PC-3 (cell line): ENCODE data around the gene NUTM2E. TPM values are rescaled to one million over a fixed set of nuclear protein-coding genes. Genes with fewer than 3 reads are reported as not detected.
"Not testable (repeated sequence)": the region's sequence is repeated elsewhere in the genome, so short reads cannot be mapped to it uniquely, and the experiment has no call there.

Experiments
- ATAC-seq: fragments of 200-7000 bp; cut with Tn5 transposase; 2 replicates; pipeline ENCODE4 v1.9.1; 2020; ENCODE audit warnings: mild to moderate bottlenecking, moderate library complexity
- BruUV-seq: library from RNA; stranded (reverse); fragments of 400-500 nt; replicated peaks from 2 replicates; lab custom pipeline; 2021; lab: Mats Ljungman, UMichigan
- CTCF ChIA-PET: fragments of 300-600 bp; sonication (Branson Sonifier 250); formaldehyde crosslinking; loops from one replicate; lab custom pipeline; 2022; ENCODE audit warnings: antibody characterized with exemption; lab: Charles Lee
- POLR2A ChIA-PET: fragments of 300-600 bp; sonication (Branson Sonifier 250); formaldehyde crosslinking; loops from one replicate; lab custom pipeline; 2022; ENCODE audit warnings: antibody characterized with exemption; ENCODE audit not compliant: unreplicated experiment; lab: Charles Lee
- DNase-seq: peaks from one replicate; pipeline ENCODE4 v3.0.0-alpha.2; 2015
- H2AFZ ChIP-seq: fragments of 300-600 bp; sonication (generic); 2 replicates; pipeline ENCODE4 v1.6.0; 2016; ENCODE audit warnings: antibody characterized with exemption, low read length
- H3F3A ChIP-seq: fragments of 300-600 bp; sonication (generic); one replicate; pipeline ENCODE4 v1.6.0; 2017; ENCODE audit warnings: antibody characterized with exemption, low read length, control low read depth, mild to moderate bottlenecking; ENCODE audit not compliant: unreplicated experiment
- H3K27ac ChIP-seq: fragments of 300-600 bp; sonication (generic); 2 replicates; pipeline ENCODE4 v1.5.1; 2016; ENCODE audit warnings: mild to moderate bottlenecking, low read length
- H3K27me3 ChIP-seq: fragments of 300-600 bp; sonication (generic); 2 replicates; pipeline ENCODE4 v1.6.1; 2016; ENCODE audit warnings: low read length, mixed read lengths
- H3K36me3 ChIP-seq: fragments of 300-600 bp; sonication (generic); 2 replicates; pipeline ENCODE4 v1.6.1; 2016; ENCODE audit warnings: low read depth, mixed run types, low read length, mixed read lengths
- H3K4me1 ChIP-seq: fragments of 300-600 bp; sonication (generic); 2 replicates; pipeline ENCODE4 v1.5.1; 2016; ENCODE audit warnings: low read length; ENCODE audit not compliant: insufficient read depth
- H3K4me2 ChIP-seq: fragments of 300-600 bp; sonication (generic); 2 replicates; pipeline ENCODE4 v1.6.0; 2016; ENCODE audit warnings: low read length
- H3K4me3 ChIP-seq: fragments of 300-600 bp; sonication (generic); 2 replicates; pipeline ENCODE4 v1.5.1; 2016; ENCODE audit warnings: mild to moderate bottlenecking, low read length, mixed read lengths
- H3K79me2 ChIP-seq: fragments of 300-600 bp; sonication (generic); 2 replicates; pipeline ENCODE4 v1.6.1; 2017; ENCODE audit warnings: low read length, mixed read lengths
- H3K9ac ChIP-seq: fragments of 300-600 bp; sonication (generic); 2 replicates; pipeline ENCODE4 v1.6.0; 2016; ENCODE audit warnings: mild to moderate bottlenecking, low read length
- H3K9me2 ChIP-seq: fragments of 300-600 bp; sonication (generic); replicated peaks from 2 replicates; pipeline ENCODE4 v1.6.1; 2016; ENCODE audit warnings: mixed run types, low read length, mixed read lengths
- H3K9me3 ChIP-seq: fragments of 300-600 bp; sonication (generic); 2 replicates; pipeline ENCODE4 v1.6.1; 2016; ENCODE audit warnings: low read length, mixed read lengths
- H4K20me1 ChIP-seq: fragments of 300-600 bp; sonication (generic); 2 replicates; pipeline ENCODE4 v1.6.1; 2016; ENCODE audit warnings: low read length, mixed read lengths
- intact Hi-C: fragments of 100-400 bp; cut with micrococcal nuclease; formaldehyde crosslinking; loops from 2 replicates; pipeline ENCODE4 v1.9.0; 2023
- total RNA-seq: library from RNA; depleted of rRNA; stranded (reverse); fragments of >200 nt; gene quantifications from 2 replicates; pipeline ENCODE4 v1.2.3, GENCODE V29; 2014

NUTM2E gene
- total RNA-seq, 1 experiment from 2014 or later, result not detected

DNA sequence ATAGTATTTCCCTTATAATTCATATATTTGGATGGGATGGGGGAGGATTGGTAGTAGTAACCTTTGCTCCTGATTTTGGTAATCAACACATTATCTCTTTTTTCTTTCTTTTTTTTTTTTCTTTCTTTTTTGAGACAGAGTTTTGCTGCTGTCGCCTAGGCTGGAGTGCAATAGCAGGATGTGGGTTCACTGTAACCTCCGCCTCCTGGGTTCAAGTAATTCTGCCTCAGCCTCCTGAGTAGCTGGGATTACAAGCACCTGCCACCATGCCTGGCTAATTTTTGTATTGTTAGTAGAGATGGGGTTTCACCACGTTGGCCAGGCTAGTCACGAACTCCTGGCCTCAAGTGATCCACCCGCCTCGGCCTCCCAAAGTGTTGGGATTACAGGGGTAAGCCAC, 3.2 kb upstream of the NUTM2E start:
- peaks cover 44% of the 10 kb centered on the region for H3K79me2 ChIP-seq
- H3K27me3 ChIP-seq, H3K27ac ChIP-seq, H3K4me3 ChIP-seq, H3K9ac ChIP-seq, H2AFZ ChIP-seq, H3K9me2 ChIP-seq, ATAC-seq, H4K20me1 ChIP-seq, H3K4me1 ChIP-seq, H3K4me2 ChIP-seq, BruUV-seq, POLR2A ChIA-PET, H3F3A ChIP-seq, intact Hi-C loops, H3K9me3 ChIP-seq, CTCF ChIA-PET: not testable (repeated sequence)
- H3K36me3 ChIP-seq, result peaks cover 10% of the 10 kb centered on the region; the same call in 1 of the 2 replicates
- peak; percentile 0 for DNase-seq

GRCh38 chr10:79825587-79826011, 940 bp upstream of the NUTM2E start:
- BruUV-seq, POLR2A ChIA-PET, H3K9me2 ChIP-seq, H2AFZ ChIP-seq, H3K9me3 ChIP-seq, H4K20me1 ChIP-seq, H3K4me2 ChIP-seq, H3K27ac ChIP-seq, H3K27me3 ChIP-seq, CTCF ChIA-PET, H3F3A ChIP-seq, H3K36me3 ChIP-seq: not testable (repeated sequence)
- Histone ChIP-seq H3K4me1 (peaks cover 18% of the 10 kb centered on the region), H3K4me3 (peak overlapping the region; percentile 58; the same call in 1 of the 2 replicates), H3K79me2 (peaks cover 44% of the 10 kb centered on the region), H3K9ac (peak overlapping the region; percentile 82; the same call in 1 of the 2 replicates)
- intact Hi-C loops, result loop anchor here (2.0 to 5.0 kb wide), 2 partner anchors 103 to 222 kb away; no protein-coding TSS in a partner anchor
- peak; percentile 3 for ATAC-seq
- DNase-seq, result peak; percentile 0

DNA sequence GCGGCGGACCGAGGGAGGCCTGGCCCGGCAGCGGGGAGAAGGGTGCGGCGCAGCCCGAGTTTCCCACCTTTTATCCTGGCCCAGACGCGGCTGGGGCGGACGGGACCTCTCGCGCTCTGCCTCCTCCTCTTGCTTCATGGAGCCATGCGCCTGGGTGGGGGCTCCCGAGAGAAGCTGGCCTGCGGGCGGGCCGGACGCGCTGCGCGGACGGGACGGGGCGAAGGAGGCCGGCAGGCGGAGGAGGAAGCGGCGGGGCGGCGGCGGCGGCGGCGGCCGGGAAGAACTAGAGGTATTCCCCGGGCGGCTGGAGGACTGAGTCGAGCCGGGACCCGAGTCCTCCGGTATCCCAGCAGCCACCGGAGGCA, 426 bp upstream of the NUTM2E start:
- intact Hi-C loops, result loop anchor here (5.0 kb wide), 1 partner anchor 221 kb away; no protein-coding TSS in a partner anchor
- H4K20me1 ChIP-seq, BruUV-seq, POLR2A ChIA-PET, H3K27me3 ChIP-seq, CTCF ChIA-PET, H3K36me3 ChIP-seq, H3K9me3 ChIP-seq, H3K9me2 ChIP-seq, H3F3A ChIP-seq: not testable (repeated sequence)
- Histone ChIP-seq H3K79me2 (peaks cover 44% of the 10 kb centered on the region), H3K4me1 (peaks cover 18% of the 10 kb centered on the region), H3K9ac (peak overlapping the region; percentile 82), H3K4me3 (peak overlapping the region; percentile 72), H2AFZ (peak overlapping the region; percentile 82), H3K4me2 (peak overlapping the region; percentile 61; the same call in 1 of the 2 replicates), H3K27ac (peak overlapping the region; percentile 58)
- ATAC-seq, result peak; percentile 6
- DNase-seq, result peak; percentile 25

- intact Hi-C loops, H3K36me3 ChIP-seq, H2AFZ ChIP-seq, BruUV-seq, H3K9me3 ChIP-seq, H3K4me2 ChIP-seq, H3K4me3 ChIP-seq, H3K27me3 ChIP-seq, H4K20me1 ChIP-seq, H3F3A ChIP-seq, H3K27ac ChIP-seq, ATAC-seq, POLR2A ChIA-PET, DNase-seq, H3K79me2 ChIP-seq, H3K9me2 ChIP-seq, H3K9ac ChIP-seq, H3K4me1 ChIP-seq, CTCF ChIA-PET: not testable (repeated sequence)
Measured at GRCh38 chr10:79833833-79834232, 7.3 kb downstream of the NUTM2E start.

DNA sequence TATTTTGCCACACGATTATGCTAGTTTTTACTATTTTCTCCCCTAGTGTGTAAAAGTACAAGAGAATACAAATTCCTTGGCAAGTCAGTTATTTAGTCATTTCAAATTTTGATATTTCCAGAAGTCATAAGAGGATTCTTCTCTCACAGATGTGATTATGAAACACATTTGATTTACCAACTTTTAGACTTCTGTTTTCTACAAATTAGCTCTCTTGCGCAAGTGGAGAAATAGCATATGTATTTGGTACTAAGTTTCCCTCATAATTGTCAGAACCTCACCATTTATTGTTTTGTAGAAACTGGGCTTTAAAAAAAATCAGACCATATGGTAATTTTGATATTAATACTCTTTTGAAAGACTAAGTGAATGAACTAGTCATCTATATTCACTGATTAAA, 9.4 kb downstream of the NUTM2E start:
- H3K27me3 ChIP-seq, POLR2A ChIA-PET, ATAC-seq, intact Hi-C loops, H3F3A ChIP-seq, H3K4me1 ChIP-seq, H3K79me2 ChIP-seq, H3K4me2 ChIP-seq, H3K27ac ChIP-seq, H4K20me1 ChIP-seq, H3K36me3 ChIP-seq, CTCF ChIA-PET, H3K9ac ChIP-seq, H3K9me3 ChIP-seq, H3K4me3 ChIP-seq, BruUV-seq, H3K9me2 ChIP-seq, H2AFZ ChIP-seq: not testable (repeated sequence)
- peak; percentile 1 for DNase-seq

GRCh38 chr10:79836891-79837290, 10.4 kb downstream of the NUTM2E start:
- H3K4me2 ChIP-seq, H4K20me1 ChIP-seq, H2AFZ ChIP-seq, H3K9me2 ChIP-seq, H3K27ac ChIP-seq, ATAC-seq, CTCF ChIA-PET, POLR2A ChIA-PET, BruUV-seq, H3K27me3 ChIP-seq, H3K9ac ChIP-seq, H3K4me3 ChIP-seq, DNase-seq, H3F3A ChIP-seq, intact Hi-C loops, H3K4me1 ChIP-seq, H3K36me3 ChIP-seq, H3K79me2 ChIP-seq, H3K9me3 ChIP-seq: not testable (repeated sequence)

- intact Hi-C loops, CTCF ChIA-PET, H3K4me2 ChIP-seq, H3K79me2 ChIP-seq, H3K9me2 ChIP-seq, H4K20me1 ChIP-seq, H3K4me3 ChIP-seq, POLR2A ChIA-PET, H3K9ac ChIP-seq, ATAC-seq, H3K27me3 ChIP-seq, BruUV-seq, H3K27ac ChIP-seq, H3K9me3 ChIP-seq, H3K36me3 ChIP-seq, DNase-seq, H3K4me1 ChIP-seq, H2AFZ ChIP-seq, H3F3A ChIP-seq: not testable (repeated sequence)
Measured at GRCh38 chr10:79838441-79838840, 11.9 kb downstream of the NUTM2E start.
